B cell (primary cell): ENCODE results near the gene DEF6.

Experiments used
- CTCF ChIP-seq: fragments of 200-600 bp; IDR thresholded peaks from one replicate; pipeline ENCODE4 v1.8.0; 2022; ENCODE audit warnings: antibody characterized with exemption, mild to moderate bottlenecking
- EZH2 ChIP-seq: IDR thresholded peaks from 2 replicates; pipeline ENCODE4 v1.6.1; 2012; ENCODE audit warnings: borderline replicate concordance, low read depth, mild to moderate bottlenecking, moderate library complexity, low read length; ENCODE audit not compliant: insufficient read depth, poor library complexity, severe bottlenecking

- TF ChIP-seq CTCF (no peak), EZH2 (no peak)
Measured at GRCh38 chr6:35341557-35341956, 43.9 kb downstream of the DEF6 start.
